ENCODE results near the gene EPDR1. TPM values are rescaled to one million over a fixed set of nuclear protein-coding genes. Genes with fewer than 3 reads are reported as not detected.

Gene EPDR1
- total RNA-seq, 4 donors from 2014 or later = 19.1 to 47.0 (median 28.2) TPM

- no peak for DNase-seq
- Histone ChIP-seq H3K4me1 (peaks cover 0 to 6% (median 0%) of the 10 kb centered on the region in 4 donors), H3K9me3 (peaks cover 0 to 6% of the 10 kb centered on the region in 2 donors), H3K27me3 (no peaks in the 10 kb centered on the region), H3K36me3 (no peaks in the 10 kb centered on the region), H3K4me3 (no peak overlapping the region), H3K27ac (no peak overlapping the region)
- 60 to 69% methylated on average over 1 to 5 of the region's 5 CpGs for WGBS, 2 donors (ENCODE audit: low coverage in 1 of 2)
- in situ Hi-C loops (cut with MboI; ENCODE audit: low pct_ligation_motif_present in 1 of 4, low pct_unique_long_range_greater_than_20kb in 1 of 4, low sequenced_read_pairs in 3 of 4) (no loop called here), intact Hi-C loops (cut with DNase I; ENCODE audit: low total_unique reads) (no loop called here)
- no peak for TF ChIP-seq POLR2AphosphoS5 (IDR thresholded peaks at IDR 0.05)
- no peak for TF ChIP-seq CTCF (IDR thresholded peaks at IDR 0.05)
- TF ChIP-seq EP300 (IDR thresholded peaks at IDR 0.05; ENCODE audit: low read depth) = no peak
- TF ChIP-seq POLR2A (IDR thresholded peaks at IDR 0.05) = no peak
Measured at GRCh38 chr7:37930226-37930948, 9.9 kb downstream of the EPDR1 start.

GRCh38 chr7:37932543-37932942 is 12.1 kb downstream of the EPDR1 start:
- 76 to 90% methylated on average over 2 of the region's 2 CpGs for WGBS, 2 donors (ENCODE audit: low coverage in 1 of 2)
- TF ChIP-seq POLR2AphosphoS5 (IDR thresholded peaks at IDR 0.05) (no peak), POLR2A (IDR thresholded peaks at IDR 0.05) (no peak), CTCF (IDR thresholded peaks at IDR 0.05) (no peak), EP300 (IDR thresholded peaks at IDR 0.05; ENCODE audit: low read depth) (no peak)
- Histone ChIP-seq H3K36me3 (no peaks in the 10 kb centered on the region), H3K27ac (no peak overlapping the region), H3K27me3 (no peaks in the 10 kb centered on the region), H3K4me3 (no peak overlapping the region), H3K9me3 (peaks cover 0 to 7% of the 10 kb centered on the region in 2 donors), H3K4me1 (peaks cover 0 to 6% (median 0%) of the 10 kb centered on the region in 4 donors)
- in situ Hi-C loops (cut with MboI; ENCODE audit: low pct_ligation_motif_present in 1 of 4, low pct_unique_long_range_greater_than_20kb in 1 of 4, low sequenced_read_pairs in 3 of 4) (no loop called here), intact Hi-C loops (cut with DNase I; ENCODE audit: low total_unique reads) (no loop called here)
- no peak for DNase-seq

GRCh38 chr7:37933018-37933566 is 12.7 kb downstream of the EPDR1 start:
- Histone ChIP-seq H3K9me3 (peaks cover 0 to 7% of the 10 kb centered on the region in 2 donors), H3K4me3 (no peak overlapping the region), H3K27ac (no peak overlapping the region), H3K27me3 (no peaks in the 10 kb centered on the region), H3K36me3 (no peaks in the 10 kb centered on the region), H3K4me1 (peaks cover 0 to 6% (median 0%) of the 10 kb centered on the region in 4 donors)
- no peak for TF ChIP-seq CTCF (IDR thresholded peaks at IDR 0.05)
- TF ChIP-seq POLR2A (IDR thresholded peaks at IDR 0.05) = no peak
- no peak for TF ChIP-seq EP300 (IDR thresholded peaks at IDR 0.05; ENCODE audit: low read depth)
- no peak for TF ChIP-seq POLR2AphosphoS5 (IDR thresholded peaks at IDR 0.05)
- 90 to 97% methylated on average over 7 to 9 of the region's 9 CpGs for WGBS, 2 donors (ENCODE audit: low coverage in 1 of 2)
- intact Hi-C loops (cut with DNase I; ENCODE audit: low total_unique reads) = no loop called here
- no peak for DNase-seq
- in situ Hi-C loops (cut with MboI; ENCODE audit: low pct_ligation_motif_present in 1 of 4, low pct_unique_long_range_greater_than_20kb in 1 of 4, low sequenced_read_pairs in 3 of 4) = no loop called here

GRCh38 chr7:37942934-37943610 is 22.6 kb downstream of the EPDR1 start:
- DNase-seq = peak; percentile 86
- H3K27ac ChIP-seq = peak overlapping the region; percentile 47 to 75 (median 69)
- no peaks in the 10 kb centered on the region for H3K36me3 ChIP-seq
- no peak overlapping the region for H3K4me3 ChIP-seq
- 36 to 44% methylated on average over 5 to 11 of the region's 12 CpGs for WGBS, 2 donors (ENCODE audit: low coverage in 1 of 2)
- no peaks in the 10 kb centered on the region for H3K27me3 ChIP-seq
- no peak for TF ChIP-seq CTCF (IDR thresholded peaks at IDR 0.05)
- TF ChIP-seq EP300 (IDR thresholded peaks at IDR 0.05; ENCODE audit: low read depth) = no peak
- TF ChIP-seq POLR2AphosphoS5 (IDR thresholded peaks at IDR 0.05) = peak in 2 of 3 donors; percentile 21 to 61
- H3K4me1 ChIP-seq = peaks cover 0 to 28% (median 9%) of the 10 kb centered on the region in 4 donors
- intact Hi-C loops (cut with DNase I; ENCODE audit: low total_unique reads) (no loop called here), in situ Hi-C loops (cut with MboI; ENCODE audit: low pct_ligation_motif_present in 1 of 4, low pct_unique_long_range_greater_than_20kb in 1 of 4, low sequenced_read_pairs in 3 of 4) (no loop called here)
- H3K9me3 ChIP-seq = no peaks in the 10 kb centered on the region
